ENCODE measurements around the gene FCSK.

Gene FCSK

GRCh38 chr16:70460737-70461261 lies 6.4 kb downstream of the FCSK start:
- DNase-seq (ENCODE audit: low spot score): no peak
- in situ Hi-C loops (cut with MboI; ENCODE audit: low pct_unique_long_range_greater_than_20kb, low sequenced_read_pairs, unreplicated experiment): no loop called here
- TF ChIP-seq CTCF (IDR thresholded peaks at IDR 0.05; ENCODE audit: extremely low read depth, insufficient read depth, missing control alignments): no peak

- no peak for TF ChIP-seq CTCF (IDR thresholded peaks at IDR 0.05; ENCODE audit: extremely low read depth, insufficient read depth, missing control alignments)
- in situ Hi-C loops (cut with MboI; ENCODE audit: low pct_unique_long_range_greater_than_20kb, low sequenced_read_pairs, unreplicated experiment): no loop called here
- no peak for DNase-seq (ENCODE audit: low spot score)
Observed at GRCh38 chr16:70463235-70463634, 8.8 kb downstream of the FCSK start.

- no peak for DNase-seq (ENCODE audit: low spot score)
- TF ChIP-seq CTCF (IDR thresholded peaks at IDR 0.05; ENCODE audit: extremely low read depth, insufficient read depth, missing control alignments): no peak
- in situ Hi-C loops (cut with MboI; ENCODE audit: low pct_unique_long_range_greater_than_20kb, low sequenced_read_pairs, unreplicated experiment): no loop called here
Observed at GRCh38 chr16:70465999-70466804, 11.8 kb downstream of the FCSK start.

- in situ Hi-C loops (cut with MboI; ENCODE audit: low pct_unique_long_range_greater_than_20kb, low sequenced_read_pairs, unreplicated experiment): no loop called here
- no peak for TF ChIP-seq CTCF (IDR thresholded peaks at IDR 0.05; ENCODE audit: extremely low read depth, insufficient read depth, missing control alignments)
- DNase-seq (ENCODE audit: low spot score): no peak
Observed at GRCh38 chr16:70466805-70467076, 12.3 kb downstream of the FCSK start.

- in situ Hi-C loops (cut with MboI; ENCODE audit: low pct_unique_long_range_greater_than_20kb, low sequenced_read_pairs, unreplicated experiment): no loop called here
- DNase-seq (ENCODE audit: low spot score): no peak
- TF ChIP-seq CTCF (IDR thresholded peaks at IDR 0.05; ENCODE audit: extremely low read depth, insufficient read depth, missing control alignments): no peak
Observed at GRCh38 chr16:70467113-70467512, 12.7 kb downstream of the FCSK start.

- no peak for DNase-seq (ENCODE audit: low spot score)
- in situ Hi-C loops (cut with MboI; ENCODE audit: low pct_unique_long_range_greater_than_20kb, low sequenced_read_pairs, unreplicated experiment): no loop called here
- TF ChIP-seq CTCF (IDR thresholded peaks at IDR 0.05; ENCODE audit: extremely low read depth, insufficient read depth, missing control alignments): no peak
Observed at GRCh38 chr16:70467608-70468007, 13.2 kb downstream of the FCSK start.
